IMR-90 (cell line): ENCODE data around the gene USP24. TPM values are rescaled to one million over a fixed set of nuclear protein-coding genes. Genes with fewer than 3 reads are reported as not detected.

Experiments
- ATAC-seq: fragments of 200-7000 bp; cut with Tn5 transposase; 2 replicates; pipeline ENCODE4 v1.9.1; 2020; ENCODE audit warnings: low read depth, mild to moderate bottlenecking, moderate library complexity
- BruUV-seq: library from RNA; stranded (reverse); fragments of 400-500 nt; replicated peaks from 2 replicates; lab custom pipeline; 2021; lab: Mats Ljungman, UMichigan
- CTCF ChIA-PET: fragments of 300-600 bp; formaldehyde crosslinking; extraction: SDS; loops from one replicate; lab custom pipeline; 2021; ENCODE audit warnings: antibody characterized with exemption; lab: Yijun Ruan, JAX
- POLR2A ChIA-PET: fragments of 300-600 bp; sonication (Branson Sonifier 250); formaldehyde crosslinking; loops from one replicate; lab custom pipeline; 2022; ENCODE audit warnings: antibody characterized with exemption; ENCODE audit not compliant: unreplicated experiment; lab: Charles Lee
- DNase-seq: peaks from one replicate; pipeline ENCODE4 v3.0.0; 2013
- H2AFZ ChIP-seq: replicated peaks from 2 replicates; pipeline ENCODE3; 2013; ENCODE audit warnings: low read length, mild to moderate bottlenecking; ENCODE audit not compliant: poor library complexity
- H2AK5ac ChIP-seq: 2 replicates; pipeline ENCODE4 v1.6.1; 2013; ENCODE audit warnings: low read depth, low read length, inconsistent platforms
- H2AK9ac ChIP-seq: replicated peaks from 2 replicates; pipeline ENCODE3; 2013; ENCODE audit warnings: mild to moderate bottlenecking, low read depth, low read length, moderate library complexity; ENCODE audit not compliant: poor library complexity
- H2BK120ac ChIP-seq: 2 replicates; pipeline ENCODE4 v1.6.1; 2013; ENCODE audit warnings: low read depth, low read length, inconsistent platforms
- H2BK15ac ChIP-seq: 3 replicates; pipeline ENCODE4 v1.6.1; 2013; ENCODE audit warnings: low read depth, low read length, inconsistent platforms
- H2BK20ac ChIP-seq: 2 replicates; pipeline ENCODE4 v1.6.1; 2013; ENCODE audit warnings: low read depth, mild to moderate bottlenecking, inconsistent platforms, low read length, moderate library complexity
- H2BK5ac ChIP-seq: 2 replicates; pipeline ENCODE4 v1.6.1; 2013; ENCODE audit warnings: mild to moderate bottlenecking, low read depth, low read length, inconsistent platforms; ENCODE audit not compliant: poor library complexity, severe bottlenecking
- H3K14ac ChIP-seq: replicated peaks from 2 replicates; pipeline ENCODE4 v1.6.1; 2013; ENCODE audit warnings: low read depth, low read length, inconsistent platforms
- H3K18ac ChIP-seq: 2 replicates; pipeline ENCODE4 v1.6.1; 2013; ENCODE audit warnings: low read depth, low read length, control low read depth
- H3K23ac ChIP-seq: 2 replicates; pipeline ENCODE4 v1.6.1; 2013; ENCODE audit warnings: low read depth, low read length, inconsistent platforms
- H3K27ac ChIP-seq: 2 replicates; pipeline ENCODE4 v1.5.1; 2013; ENCODE audit warnings: mild to moderate bottlenecking, control low read depth, low read length; ENCODE audit not compliant: insufficient read depth
- H3K27me3 ChIP-seq: 2 replicates; pipeline ENCODE4 v1.6.1; 2013; ENCODE audit warnings: low read length; ENCODE audit not compliant: control insufficient read depth, insufficient read depth
- H3K36me3 ChIP-seq: 2 replicates; pipeline ENCODE4 v1.6.1; 2013; ENCODE audit warnings: low read length, mixed read lengths; ENCODE audit not compliant: control insufficient read depth, insufficient read depth
- H3K4ac ChIP-seq: 2 replicates; pipeline ENCODE4 v1.6.1; 2013; ENCODE audit warnings: low read depth, low read length, inconsistent platforms
- H3K4me1 ChIP-seq: 2 replicates; pipeline ENCODE4 v1.6.1; 2013; ENCODE audit warnings: low read length, mixed read lengths; ENCODE audit not compliant: control insufficient read depth, insufficient read depth
- H3K4me2 ChIP-seq: 2 replicates; pipeline ENCODE4 v1.6.1; 2013; ENCODE audit warnings: low read depth, mild to moderate bottlenecking, control low read depth, low read length, moderate library complexity
- H3K4me3 ChIP-seq: 2 replicates; pipeline ENCODE4 v1.5.1; 2013; ENCODE audit warnings: low read depth, mild to moderate bottlenecking, control low read depth, low read length, moderate library complexity; ENCODE audit not compliant: insufficient read depth
- H3K56ac ChIP-seq: 2 replicates; pipeline ENCODE4 v1.6.1; 2013; ENCODE audit warnings: low read length, inconsistent platforms; ENCODE audit not compliant: insufficient read depth; ENCODE audit errors: extremely low read depth
- H3K79me1 ChIP-seq, 2 experiments: 2 replicates each; pipeline ENCODE4 v1.6.1; 2013; ENCODE audit warnings: low read length in 2 of 2, inconsistent platforms in 1 of 2, low read depth in 1 of 2
- H3K9ac ChIP-seq: 2 replicates; pipeline ENCODE4 v1.6.1; 2013; ENCODE audit warnings: low read depth, low read length, control low read depth
- H3K9me1 ChIP-seq: 2 replicates; pipeline ENCODE4 v1.6.1; 2013; ENCODE audit warnings: low read length, inconsistent platforms; ENCODE audit not compliant: insufficient read depth
- H3K9me3 ChIP-seq: 2 replicates; pipeline ENCODE4 v1.6.1; 2013; ENCODE audit warnings: low read length; ENCODE audit not compliant: control insufficient read depth, insufficient read depth
- H4K20me1 ChIP-seq: 2 replicates; pipeline ENCODE4 v1.6.1; 2013; ENCODE audit warnings: low read length, inconsistent platforms; ENCODE audit not compliant: insufficient read depth
- H4K5ac ChIP-seq: 2 replicates; pipeline ENCODE4 v1.6.1; 2013; ENCODE audit warnings: mild to moderate bottlenecking, low read depth, low read length, control low read depth
- H4K8ac ChIP-seq, 2 experiments: 2 replicates each; pipeline ENCODE4 v1.6.1; 2013; ENCODE audit warnings: low read depth in 2 of 2, low read length in 2 of 2, control low read depth in 1 of 2, inconsistent platforms in 1 of 2
- H4K91ac ChIP-seq: 2 replicates; pipeline ENCODE4 v1.6.1; 2013; ENCODE audit warnings: low read depth, low read length, inconsistent platforms; ENCODE audit not compliant: insufficient read depth
- BHLHE40 ChIP-seq: fragments of 150-350 bp; IDR thresholded peaks from 2 replicates; pipeline ENCODE4 v1.6.1; 2016; ENCODE audit warnings: mild to moderate bottlenecking, low read depth, low read length
- CEBPB ChIP-seq: IDR thresholded peaks from 2 replicates; pipeline ENCODE4 v1.6.1; 2012; ENCODE audit warnings: low read depth, low read length, improper control_type of control experiment
- CHD1 ChIP-seq: IDR thresholded peaks from 2 replicates; pipeline ENCODE4 v1.6.1; 2012; ENCODE audit warnings: low read depth, low read length, improper control_type of control experiment
- CTCF ChIP-seq: conservative IDR thresholded peaks from 2 replicates; pipeline ENCODE4 v1.5.1; 2012; ENCODE audit warnings: mild to moderate bottlenecking, low read depth, low read length, improper control_type of control experiment
- ELK1 ChIP-seq: fragments of 150-350 bp; IDR thresholded peaks from 2 replicates; pipeline ENCODE4 v1.6.1; 2016; ENCODE audit warnings: low read depth, mild to moderate bottlenecking, low read length, moderate library complexity, borderline replicate concordance
- FOS ChIP-seq: fragments of 150-350 bp; IDR thresholded peaks from 2 replicates; pipeline ENCODE4 v1.6.1; 2016; ENCODE audit warnings: low read depth, low read length
- MAFK ChIP-seq: IDR thresholded peaks from 2 replicates; pipeline ENCODE4 v1.6.1; 2012; ENCODE audit warnings: low read depth, low read length, improper control_type of control experiment
- MAZ ChIP-seq: IDR thresholded peaks from 2 replicates; pipeline ENCODE4 v1.6.1; 2012; ENCODE audit warnings: low read depth, mild to moderate bottlenecking, low read length, improper control_type of control experiment, moderate library complexity, borderline replicate concordance
- MXI1 ChIP-seq: IDR thresholded peaks from 2 replicates; pipeline ENCODE4 v1.6.1; 2012; ENCODE audit warnings: low read depth, mild to moderate bottlenecking, low read length, moderate library complexity, borderline replicate concordance
- NFE2L2 ChIP-seq: fragments of 150-350 bp; IDR thresholded peaks from 2 replicates; pipeline ENCODE4 v1.6.1; 2016; ENCODE audit warnings: low read depth, mild to moderate bottlenecking, low read length
- POLR2A ChIP-seq: IDR thresholded peaks from 2 replicates; pipeline ENCODE4 v1.6.1; 2012; ENCODE audit warnings: mild to moderate bottlenecking, low read depth, low read length
- RAD21 ChIP-seq: IDR thresholded peaks from 2 replicates; pipeline ENCODE4 v1.6.1; 2012; ENCODE audit warnings: low read length, improper control_type of control experiment
- RCOR1 ChIP-seq: IDR thresholded peaks from 2 replicates; pipeline ENCODE4 v1.6.1; 2012; ENCODE audit warnings: mild to moderate bottlenecking, low read length, improper control_type of control experiment; ENCODE audit not compliant: insufficient replicate concordance
- RFX5 ChIP-seq: IDR thresholded peaks from 2 replicates; pipeline ENCODE4 v1.8.0; 2012; ENCODE audit warnings: low read depth, mild to moderate bottlenecking, low read length, moderate library complexity
- SMC3 ChIP-seq: fragments of 150-350 bp; IDR thresholded peaks from 2 replicates; pipeline ENCODE4 v1.6.1; 2016; ENCODE audit warnings: low read depth, mild to moderate bottlenecking, antibody characterized with exemption, low read length, moderate library complexity
- USF2 ChIP-seq: fragments of 150-350 bp; IDR thresholded peaks from 2 replicates; pipeline ENCODE4 v1.6.1; 2017; ENCODE audit warnings: mild to moderate bottlenecking, antibody characterized with exemption, low read length, low read depth
- WGBS, 2 experiments: methylation state at CpG; one replicate each; pipeline versions ENCODE4 v1.1.5 to v1.1.7; 2013; ENCODE audit warnings: missing lambda C conversion rate in 2 of 2; ENCODE audit not compliant: insufficient read length in 1 of 2; ENCODE audit errors: extremely low coverage in 2 of 2; 5-methylcytosine and 5-hydroxymethylcytosine counted together
- dilution Hi-C: fragments of 300-500 bp; cut with HindIII; formaldehyde crosslinking; loops from one replicate; pipeline ENCODE4 v1.14.3; 2018; ENCODE audit warnings: low sequenced_read_pairs; ENCODE audit not compliant: unreplicated experiment
- in situ Hi-C: fragments of 300-500 bp; cut with MboI; formaldehyde crosslinking; loops from 3 replicates; pipeline ENCODE4 v1.14.3; 2019; ENCODE audit warnings: low sequenced_read_pairs, inconsistent platforms, mixed read lengths
- intact Hi-C: fragments of 100-400 bp; cut with micrococcal nuclease; formaldehyde crosslinking; loops from 2 replicates; pipeline ENCODE4 v1.10.0; 2022
- polyA plus RNA-seq, 3 experiments: library from polyadenylated mRNA; depleted of rRNA; stranded (reverse); fragments of >200 nt; gene quantifications; 2 replicates each; pipeline ENCODE4 v1.2.3, GENCODE V29; 2012; ENCODE audit warnings: low replicate concordance in 1 of 3
- total RNA-seq: library from RNA; depleted of rRNA; stranded (reverse); fragments of >200 nt; gene quantifications from 2 replicates; pipeline ENCODE4 v1.2.3, GENCODE V29; 2012

The USP24 gene
- total and polyA plus RNA-seq, 2 of the 4 experiments (the other 2 are of a cell fraction) = 8.4 to 36.7 TPM

- H2AK9ac ChIP-seq = no peak overlapping the region
- in situ Hi-C loops (no loop called here), intact Hi-C loops (no loop called here), dilution Hi-C loops (no loop called here)
- no peak overlapping the region for H2BK15ac ChIP-seq
- peaks cover 49% of the 10 kb centered on the region for H3K36me3 ChIP-seq
- DNase-seq (no peak), ATAC-seq (no peak)
- H3K9me3 ChIP-seq = no peaks in the 10 kb centered on the region
- H3K9me1 ChIP-seq = peaks cover 6% of the 10 kb centered on the region; the same call in 1 of the 2 replicates
- no peak overlapping the region for H3K9ac ChIP-seq
- WGBS, 2 experiments = no CpG with 5 or more reads among the region's 7 CpGs
- H3K4me1 ChIP-seq = peaks cover 4% of the 10 kb centered on the region
- H3K23ac ChIP-seq = no peak overlapping the region
- BruUV-seq = no TSS peak
- no peak overlapping the region for H2AK5ac ChIP-seq
- TF ChIP-seq BHLHE40 (no peak), MAFK (no peak), POLR2A (no peak), RFX5 (no peak), MAZ (no peak), FOS (no peak), CEBPB (no peak), CHD1 (no peak), ELK1 (no peak), CTCF (no peak), SMC3 (no peak), MXI1 (no peak), RAD21 (no peak), RCOR1 (no peak), USF2 (no peak), NFE2L2 (no peak)
- H2AFZ ChIP-seq = no peak overlapping the region
- no peak overlapping the region for H3K4me3 ChIP-seq
- ChIA-PET CTCF (no interaction called here), POLR2A (no interaction called here)
- H4K8ac ChIP-seq = no peak overlapping the region
- no peak overlapping the region for H4K5ac ChIP-seq
- no peak overlapping the region for H3K18ac ChIP-seq
- H4K91ac ChIP-seq = no peak overlapping the region
- no peak overlapping the region for H3K4ac ChIP-seq
- no peak overlapping the region for H2BK120ac ChIP-seq
- no peak overlapping the region for H3K14ac ChIP-seq
- no peaks in the 10 kb centered on the region for H3K27me3 ChIP-seq
- H4K20me1 ChIP-seq = peaks cover 6% of the 10 kb centered on the region; the same call in 1 of the 2 replicates
- no peak overlapping the region for H2BK20ac ChIP-seq
- H2BK5ac ChIP-seq = no peak overlapping the region
- peaks cover 5 to 15% of the 10 kb centered on the region in 2 experiments; a peak in 2 of 4 replicates for H3K79me1 ChIP-seq
- no peak overlapping the region for H3K56ac ChIP-seq
- H3K27ac ChIP-seq = no peak overlapping the region
- no peak overlapping the region for H3K4me2 ChIP-seq
These were observed 130.9 kb downstream of the USP24 start for GRCh38 chr1:55084257-55084656.
